Stimulated activated CD8-positive, alpha-beta memory T cell treated with anti-CD3 and anti-CD28 coated beads, Interleukin-2, amount 100 ng/mL, for 48 hours (primary cell): ENCODE results near the gene GRIN3A.
"Not testable (repeated sequence)": the region's sequence is repeated elsewhere in the genome, so short reads cannot be mapped to it uniquely, and the experiment has no call there.

ENCODE experiments used
- DNase-seq, 2 donors: peaks; one replicate each; pipeline ENCODE4 v3.0.0-alpha.2; 2020; ENCODE audit warnings: low read depth in 2 of 2

Gene GRIN3A

GRCh38 chr9:101632611-101633010, 105.8 kb downstream of the GRIN3A start:
- DNase-seq = no peak

GRCh38 chr9:101631892-101632291, 106.6 kb downstream of the GRIN3A start:
- DNase-seq = no peak

GRCh38 chr9:101629636-101630035, 108.8 kb downstream of the GRIN3A start:
- no peak for DNase-seq

GRCh38 chr9:101628173-101628572, 110.3 kb downstream of the GRIN3A start:
- no peak for DNase-seq

- no peak for DNase-seq
These were observed 112.2 kb downstream of the GRIN3A start for GRCh38 chr9:101626295-101626694.

GRCh38 chr9:101625876-101626275, 112.6 kb downstream of the GRIN3A start:
- no peak for DNase-seq

- DNase-seq = no peak
These were observed 118.0 kb downstream of the GRIN3A start for GRCh38 chr9:101620452-101620851.

GRCh38 chr9:101618698-101619097, 119.7 kb downstream of the GRIN3A start:
- DNase-seq = no peak

GRCh38 chr9:101605547-101605946, 132.9 kb downstream of the GRIN3A start:
- no peak for DNase-seq

GRCh38 chr9:101604296-101604695, 134.2 kb downstream of the GRIN3A start:
- DNase-seq = no peak

GRCh38 chr9:101601904-101602765, 136.3 kb downstream of the GRIN3A start:
- no peak for DNase-seq

- no peak for DNase-seq
These were observed 143.7 kb downstream of the GRIN3A start, which contains the start of gene PPP3R2 for GRCh38 chr9:101594796-101595195. Gene PPP3R2 (minus strand): TSS chr9:101594969. CDS start chr9:101594921, 48 bp downstream.

- no peak for DNase-seq
These were observed 145.1 kb downstream of the GRIN3A start for GRCh38 chr9:101593345-101593744.

GRCh38 chr9:101592788-101593187, 145.7 kb downstream of the GRIN3A start:
- DNase-seq = no peak

GRCh38 chr9:101591787-101592446, 146.5 kb downstream of the GRIN3A start:
- DNase-seq = no peak

GRCh38 chr9:101590901-101591300, 147.5 kb downstream of the GRIN3A start:
- DNase-seq = no peak

GRCh38 chr9:101590074-101590473, 148.4 kb downstream of the GRIN3A start:
- not testable (repeated sequence) for DNase-seq

GRCh38 chr9:101587332-101588043, 151.0 kb downstream of the GRIN3A start:
- DNase-seq = no peak

GRCh38 chr9:101586651-101587050, 151.8 kb downstream of the GRIN3A start:
- no peak for DNase-seq

GRCh38 chr9:101585740-101586139, 152.7 kb downstream of the GRIN3A start:
- DNase-seq = no peak

- DNase-seq = no peak
These were observed 155.9 kb downstream of the GRIN3A start for GRCh38 chr9:101582553-101582952.
